B cell (primary cell): ENCODE results near the gene GNAS. TPM values are rescaled to one million over a fixed set of nuclear protein-coding genes. Genes with fewer than 3 reads are reported as not detected.

Experiments
- ATAC-seq: fragments of 200-7000 bp; cut with Tn5 transposase; one replicate; pipeline ENCODE4 v1.10.0; 2021; ENCODE audit warnings: low read depth, mild to moderate bottlenecking, moderate number of reproducible peaks, moderate library complexity
- CTCF ChIA-PET: fragments of 350-600 bp; sonication (Branson Sonifier 250); formaldehyde crosslinking; loops from one replicate; lab custom pipeline; 2021; ENCODE audit warnings: antibody characterized with exemption, inconsistent platforms; lab: Charles Lee
- POLR2A ChIA-PET: fragments of 350-600 bp; sonication (Branson Sonifier 250); formaldehyde crosslinking; loops from one replicate; lab custom pipeline; 2021; ENCODE audit warnings: antibody characterized with exemption; lab: Charles Lee
- DNase-seq: peaks from one replicate; pipeline ENCODE4 v3.0.0; 2013
- H2AFZ ChIP-seq: 2 replicates; pipeline ENCODE4 v1.6.1; 2012; ENCODE audit warnings: mild to moderate bottlenecking, low read depth, low read length; ENCODE audit not compliant: insufficient read depth, poor library complexity, severe bottlenecking
- H3K27ac ChIP-seq, 2 donors: 1 replicate in 1 of 2; 2 replicates in 1 of 2; pipeline ENCODE4 v1.5.1; 2012 to 2013; ENCODE audit warnings: low read length in 2 of 2, mild to moderate bottlenecking in 2 of 2, moderate library complexity in 1 of 2
- H3K27me3 ChIP-seq, 4 experiments: fragments of 200-600 bp in 1 of 4; sonication (generic) in 1 of 4; replicated peaks in 1 of 4; 1 replicate in 2 of 4; 2 replicates in 2 of 4; pipeline versions ENCODE4 v1.6.1 to v1.7.0; 2013 to 2016; ENCODE audit warnings: low read length in 3 of 4, mild to moderate bottlenecking in 2 of 4, mixed read lengths in 1 of 4, moderate library complexity in 1 of 4; ENCODE audit not compliant: insufficient read depth in 4 of 4, control insufficient read depth in 3 of 4; ENCODE audit errors: control extremely low read depth in 1 of 4
- H3K36me3 ChIP-seq, 2 experiments: replicated peaks in 1 of 2; 1 replicate in 1 of 2; 2 replicates in 1 of 2; pipeline versions ENCODE4 v1.6.1 to v1.7.1; 2013; ENCODE audit warnings: low read length in 1 of 2; ENCODE audit not compliant: insufficient read depth in 2 of 2, control insufficient read depth in 1 of 2; ENCODE audit errors: control extremely low read depth in 1 of 2, extremely low read depth in 1 of 2
- H3K4me1 ChIP-seq, 2 donors: fragments of 200-600 bp in 1 of 2; sonication (generic) in 1 of 2; 1 replicate in 1 of 2; 2 replicates in 1 of 2; pipeline versions ENCODE4 v1.5.1 to v1.6.1; 2013 to 2017; ENCODE audit warnings: low read length in 2 of 2; ENCODE audit not compliant: control insufficient read depth in 2 of 2, insufficient read depth in 2 of 2
- H3K4me2 ChIP-seq: replicated peaks from 2 replicates; pipeline ENCODE3; 2012; ENCODE audit warnings: mild to moderate bottlenecking, low read depth, low read length; ENCODE audit not compliant: poor library complexity, severe bottlenecking
- H3K4me3 ChIP-seq, 5 experiments: fragments of 200-600 bp in 1 of 5; sonication (generic) in 1 of 5; 1 replicate in 3 of 5; 2 replicates in 2 of 5; pipeline versions ENCODE4 v1.5.1 to v1.7.0; 2011 to 2016; ENCODE audit warnings: low read length in 4 of 5, mild to moderate bottlenecking in 4 of 5, low read depth in 2 of 5, control low read depth in 1 of 5, moderate library complexity in 1 of 5; ENCODE audit not compliant: insufficient read depth in 1 of 5; ENCODE audit errors: control extremely low read depth in 1 of 5, extremely low read depth in 1 of 5
- H3K79me2 ChIP-seq: fragments of 200-600 bp; sonication (generic); one replicate; pipeline ENCODE4 v1.6.0; 2016; ENCODE audit warnings: low read length; ENCODE audit not compliant: control insufficient read depth, insufficient read depth
- H3K9ac ChIP-seq: fragments of 200-600 bp; sonication (generic); 2 replicates; pipeline ENCODE4 v1.6.1; 2017; ENCODE audit warnings: mild to moderate bottlenecking, low read length, moderate library complexity
- H3K9me3 ChIP-seq, 3 donors: one replicate each; pipeline versions ENCODE4 v1.6.1 to v1.7.1; 2013; ENCODE audit warnings: low read length in 2 of 3; ENCODE audit not compliant: control insufficient read depth in 2 of 3, insufficient read depth in 1 of 3; ENCODE audit errors: control extremely low read depth in 1 of 3
- H4K20me1 ChIP-seq: 2 replicates; pipeline ENCODE4 v1.6.0; 2012; ENCODE audit warnings: mild to moderate bottlenecking, low read length; ENCODE audit not compliant: insufficient read depth, control insufficient read depth, poor library complexity, severe bottlenecking
- H3K27ac Mint-ChIP-seq: one replicate; pipeline ENCODE4 v1.8.0; 2021; ENCODE audit warnings: mixed read lengths
- H3K27me3 Mint-ChIP-seq: one replicate; pipeline ENCODE4 v1.8.0; 2021; ENCODE audit warnings: mixed read lengths
- H3K4me1 Mint-ChIP-seq: one replicate; pipeline ENCODE4 v1.8.0; 2021; ENCODE audit warnings: mixed read lengths
- H3K4me3 Mint-ChIP-seq: one replicate; pipeline ENCODE4 v1.8.0; 2021; ENCODE audit warnings: mixed read lengths
- H3K9me3 Mint-ChIP-seq: one replicate; pipeline ENCODE4 v1.8.0; 2022; ENCODE audit warnings: mixed read lengths; ENCODE audit not compliant: insufficient read depth
- CTCF ChIP-seq: fragments of 200-600 bp; IDR thresholded peaks from one replicate; pipeline ENCODE4 v1.8.0; 2022; ENCODE audit warnings: antibody characterized with exemption, mild to moderate bottlenecking
- EZH2 ChIP-seq: IDR thresholded peaks from 2 replicates; pipeline ENCODE4 v1.6.1; 2012; ENCODE audit warnings: borderline replicate concordance, low read depth, mild to moderate bottlenecking, moderate library complexity, low read length; ENCODE audit not compliant: insufficient read depth, poor library complexity, severe bottlenecking
- WGBS: methylation state at CpG from one replicate; pipeline ENCODE4 v1.1.5; 2013; ENCODE audit warnings: missing lambda C conversion rate; ENCODE audit not compliant: insufficient coverage; 5-methylcytosine and 5-hydroxymethylcytosine counted together
- intact Hi-C: fragments of 100-400 bp; cut with micrococcal nuclease; formaldehyde crosslinking; loops from one replicate; pipeline ENCODE4 v1.10.0; 2022
- polyA plus RNA-seq: library from polyadenylated mRNA; depleted of rRNA; stranded (reverse); fragments of >200 nt; gene quantifications from 2 replicates; pipeline ENCODE4 v1.2.3, GENCODE V29; 2012
- total RNA-seq, 2 donors: library from RNA; stranded (reverse); fragments of 120-200 nt in 1 of 2; gene quantifications; 1 replicate in 1 of 2; 2 replicates in 1 of 2; pipeline versions ENCODE4 v1.2.3 to v1.2.4, GENCODE V29; 2013 to 2022

The GNAS gene
- total and polyA plus RNA-seq, 2 donors (not counting 1 experiment from before 2014, with no cell fraction given), result 714 to 1,181 TPM

DNA sequence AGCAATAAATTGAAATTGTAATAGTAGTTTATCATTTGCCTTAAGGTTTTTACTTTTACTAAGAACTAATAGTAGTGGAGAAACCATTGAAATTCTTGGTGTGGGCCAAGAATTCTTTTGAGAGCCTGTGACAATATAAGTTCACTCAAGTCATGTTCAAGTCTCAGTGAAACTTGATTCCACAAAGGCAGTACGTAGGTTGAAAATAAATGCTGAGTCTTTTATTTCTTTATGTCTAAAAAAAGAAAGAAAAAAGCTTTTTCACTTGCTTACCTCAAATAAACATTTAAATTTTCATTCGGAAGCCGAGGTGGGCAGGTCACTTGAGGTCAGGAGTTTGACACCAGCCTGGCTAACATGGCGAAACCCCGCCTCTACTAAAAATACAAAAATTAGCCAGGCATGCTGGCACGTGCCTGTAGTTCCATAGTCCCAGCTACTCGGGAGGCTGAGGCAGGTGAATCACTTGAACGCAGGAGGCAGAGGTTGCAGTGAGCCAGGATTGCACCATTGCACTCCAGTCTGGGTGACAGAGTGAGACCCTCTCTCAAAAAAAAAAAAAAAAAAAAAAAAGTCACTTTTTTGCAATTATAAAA lies 70.7 kb downstream of the GNAS start:
- Histone ChIP-seq H3K9ac (no peak overlapping the region), H3K27ac (no peak overlapping the region), H3K4me2 (no peak overlapping the region), H3K79me2 (no peaks in the 10 kb centered on the region), H3K9me3 (no peaks in the 10 kb centered on the region), H2AFZ (no peak overlapping the region), H3K4me1 (no peaks in the 10 kb centered on the region), H4K20me1 (no peaks in the 10 kb centered on the region), H3K4me3 (no peak overlapping the region), H3K36me3 (no peaks in the 10 kb centered on the region), H3K27me3 (no peaks in the 10 kb centered on the region)
- Mint-ChIP-seq H3K27ac (no peak overlapping the region), H3K9me3 (no peaks in the 10 kb centered on the region), H3K4me3 (no peak overlapping the region), H3K27me3 (no peaks in the 10 kb centered on the region), H3K4me1 (no peaks in the 10 kb centered on the region)
- ATAC-seq (no peak), DNase-seq (no peak)
- TF ChIP-seq EZH2 (no peak), CTCF (no peak)
- intact Hi-C loops, result no loop called here
- WGBS, result 91% methylated on average over 6 of the region's 8 CpGs
- ChIA-PET POLR2A (no interaction called here), CTCF (no interaction called here)

DNA sequence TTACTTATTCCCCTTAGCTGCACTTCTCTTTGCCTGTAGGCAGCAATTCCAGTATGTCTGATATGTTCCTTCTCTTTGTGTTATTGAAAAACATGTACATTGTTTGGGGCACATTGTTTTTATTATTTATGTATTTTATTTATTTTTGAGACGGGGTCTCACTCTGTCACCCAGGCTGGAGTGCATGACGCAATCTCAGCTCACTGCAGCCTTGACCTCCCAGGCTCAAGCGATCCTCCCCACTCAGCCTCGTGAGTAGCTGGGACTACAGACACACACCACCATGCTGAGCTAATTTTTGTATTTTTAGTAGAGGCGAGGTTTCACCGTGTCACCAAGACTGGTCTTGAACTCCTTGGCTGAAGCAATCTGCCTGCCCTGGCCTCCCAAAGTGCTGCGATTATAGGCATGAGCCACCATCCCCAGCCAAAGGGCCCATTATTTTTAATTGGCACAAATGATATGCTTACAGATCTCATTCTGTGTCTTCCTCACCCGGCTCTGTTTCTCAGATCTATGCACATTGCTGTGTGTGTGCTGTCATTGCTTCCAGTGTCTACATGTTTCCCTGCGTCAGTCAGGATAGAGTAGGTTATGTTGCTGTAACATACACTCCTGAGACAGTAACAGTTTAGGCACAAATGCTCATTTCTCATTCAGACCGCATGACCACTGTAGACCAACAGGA lies 74.4 kb downstream of the GNAS start:
- POLR2A ChIA-PET, result no interaction called here
- no peak for DNase-seq
- no peak overlapping the region for H3K27ac Mint-ChIP-seq
- Histone ChIP-seq H3K27ac (no peak overlapping the region), H3K4me2 (no peak overlapping the region), H3K27me3 (no peaks in the 10 kb centered on the region), H3K9me3 (no peaks in the 10 kb centered on the region), H3K4me1 (no peaks in the 10 kb centered on the region), H3K36me3 (no peaks in the 10 kb centered on the region), H4K20me1 (no peaks in the 10 kb centered on the region), H3K4me3 (no peak overlapping the region), H3K9ac (no peak overlapping the region), H2AFZ (no peak overlapping the region), H3K79me2 (no peaks in the 10 kb centered on the region)
- H3K4me3 Mint-ChIP-seq, result no peak overlapping the region
- no peaks in the 10 kb centered on the region for H3K9me3 Mint-ChIP-seq
- WGBS, result 84% methylated on average over 8 of the region's 10 CpGs
- H3K27me3 Mint-ChIP-seq, result peaks cover 5% of the 10 kb centered on the region
- TF ChIP-seq CTCF (no peak), EZH2 (no peak)
- no peak for ATAC-seq
- CTCF ChIA-PET, result no interaction called here
- no peaks in the 10 kb centered on the region for H3K4me1 Mint-ChIP-seq
- intact Hi-C loops, result no loop called here
